ENCODE data around the gene ANXA6. TPM values are rescaled to one million over a fixed set of nuclear protein-coding genes. Genes with fewer than 3 reads are reported as not detected.

The ANXA6 gene
- total RNA-seq, 2 donors from 2014 or later = 21.2 to 39.8 TPM

DNA sequence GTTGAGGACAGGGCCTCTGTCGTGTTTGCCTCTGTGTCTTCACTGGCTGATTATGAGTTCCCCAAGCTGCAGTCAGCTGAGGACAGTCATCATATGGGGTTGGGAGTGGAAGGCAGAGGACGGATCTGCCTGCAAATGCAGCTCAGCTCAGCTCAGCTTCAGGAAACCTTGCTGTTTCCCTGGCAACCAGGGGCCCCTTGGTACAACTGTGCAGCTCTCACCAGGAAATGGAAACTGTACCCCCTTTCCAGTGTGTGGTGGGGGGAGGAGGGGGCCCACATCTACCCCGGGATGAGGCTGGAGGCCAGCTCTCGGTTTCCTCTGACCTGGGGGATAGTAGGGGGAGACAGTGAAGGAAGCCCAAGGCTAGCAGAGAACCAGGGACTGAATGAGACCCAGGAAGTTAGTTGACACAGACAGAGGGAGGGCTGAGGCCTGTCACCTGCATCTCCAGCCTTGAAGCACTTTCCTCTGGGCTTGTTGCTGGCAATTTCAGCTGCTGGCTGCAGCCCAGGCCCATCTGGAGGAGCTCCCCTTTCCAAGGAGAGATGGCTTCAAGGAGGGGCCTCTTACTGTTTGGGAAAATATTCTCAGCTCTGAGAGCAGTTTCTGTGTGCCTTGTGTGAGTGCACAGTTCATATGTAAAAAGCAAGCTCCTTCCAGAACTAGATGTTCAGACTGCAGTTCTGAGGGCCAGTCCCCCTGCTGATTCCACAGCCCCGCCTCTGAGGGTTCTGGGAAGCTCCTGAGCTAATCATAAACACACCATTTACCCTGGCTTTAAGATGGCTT is 6.9 kb downstream of the ANXA6 start:
- Histone ChIP-seq H3K4me1 (peaks cover 7% of the 10 kb centered on the region), H3K9ac (ENCODE audit: low read depth in 2 of 2, low read length in 2 of 2) (peak overlapping the region in 1 of 2 donors; percentile 20), H3K9me3 (no peaks in the 10 kb centered on the region), H3K36me3 (no peaks in the 10 kb centered on the region), H3K4me3 (no peak overlapping the region), H3K27ac (peak overlapping the region; percentile 61), H3K27me3 (no peaks in the 10 kb centered on the region)
- TF ChIP-seq, protein P1, sequence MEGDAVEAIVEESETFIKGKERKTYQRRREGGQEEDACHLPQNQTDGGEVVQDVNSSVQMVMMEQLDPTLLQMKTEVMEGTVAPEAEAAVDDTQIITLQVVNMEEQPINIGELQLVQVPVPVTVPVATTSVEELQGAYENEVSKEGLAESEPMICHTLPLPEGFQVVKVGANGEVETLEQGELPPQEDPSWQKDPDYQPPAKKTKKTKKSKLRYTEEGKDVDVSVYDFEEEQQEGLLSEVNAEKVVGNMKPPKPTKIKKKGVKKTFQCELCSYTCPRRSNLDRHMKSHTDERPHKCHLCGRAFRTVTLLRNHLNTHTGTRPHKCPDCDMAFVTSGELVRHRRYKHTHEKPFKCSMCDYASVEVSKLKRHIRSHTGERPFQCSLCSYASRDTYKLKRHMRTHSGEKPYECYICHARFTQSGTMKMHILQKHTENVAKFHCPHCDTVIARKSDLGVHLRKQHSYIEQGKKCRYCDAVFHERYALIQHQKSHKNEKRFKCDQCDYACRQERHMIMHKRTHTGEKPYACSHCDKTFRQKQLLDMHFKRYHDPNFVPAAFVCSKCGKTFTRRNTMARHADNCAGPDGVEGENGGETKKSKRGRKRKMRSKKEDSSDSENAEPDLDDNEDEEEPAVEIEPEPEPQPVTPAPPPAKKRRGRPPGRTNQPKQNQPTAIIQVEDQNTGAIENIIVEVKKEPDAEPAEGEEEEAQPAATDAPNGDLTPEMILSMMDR (IDR thresholded peaks at IDR 0.05) = no peak
- intact Hi-C loops (cut with DNase I) = no loop called here
- peak; percentile 39 for DNase-seq

DNA sequence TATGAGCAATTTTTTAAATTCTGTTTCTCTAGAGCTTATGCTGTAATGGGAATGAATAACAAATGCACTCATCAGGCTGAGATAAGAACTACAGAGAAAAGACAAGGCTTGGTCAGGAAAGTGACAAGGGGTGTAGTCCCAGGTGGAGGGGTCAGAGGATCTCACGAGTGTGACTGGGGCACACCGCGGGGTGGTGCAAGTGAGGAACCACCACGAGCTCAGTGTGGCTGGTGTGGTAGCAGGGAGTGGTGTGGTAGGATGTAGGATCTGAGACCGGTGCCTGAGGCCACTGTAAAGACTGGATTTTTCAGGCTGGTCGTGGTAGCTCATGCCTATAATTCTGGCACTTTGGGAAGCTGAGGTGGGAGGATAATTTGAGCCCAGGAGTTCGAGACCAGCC is 9.0 kb downstream of the ANXA6 start:
- Histone ChIP-seq H3K4me3 (no peak overlapping the region), H3K9ac (ENCODE audit: low read depth in 2 of 2, low read length in 2 of 2) (no peak overlapping the region), H3K27me3 (no peaks in the 10 kb centered on the region), H3K36me3 (no peaks in the 10 kb centered on the region), H3K4me1 (peaks cover 7% of the 10 kb centered on the region), H3K27ac (no peak overlapping the region), H3K9me3 (no peaks in the 10 kb centered on the region)
- DNase-seq = no peak
- intact Hi-C loops (cut with DNase I) = no loop called here
- TF ChIP-seq, protein P1 (IDR thresholded peaks at IDR 0.05) = no peak

DNA sequence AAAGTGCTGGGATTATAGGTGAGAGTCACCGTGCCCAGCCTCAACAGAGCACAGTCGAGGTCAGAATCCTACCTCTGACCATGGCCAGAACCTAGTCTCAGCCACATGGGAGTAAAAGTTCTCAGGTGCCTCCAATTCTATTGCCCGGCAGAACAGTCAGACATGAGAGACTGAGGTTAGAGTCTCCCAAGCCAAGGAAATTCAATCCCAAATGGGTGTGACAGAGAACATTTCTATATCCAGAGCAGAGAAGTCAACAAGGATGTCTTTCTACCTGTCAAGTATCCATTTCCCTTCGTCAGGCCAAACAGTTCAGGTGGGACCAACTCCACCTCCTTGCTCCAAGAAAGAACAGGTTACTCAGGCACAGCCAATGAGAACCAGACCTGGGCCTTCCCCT is 10.5 kb downstream of the ANXA6 start:
- Histone ChIP-seq H3K4me3 (no peak overlapping the region), H3K9me3 (no peaks in the 10 kb centered on the region), H3K36me3 (no peaks in the 10 kb centered on the region), H3K4me1 (peaks cover 7% of the 10 kb centered on the region), H3K9ac (ENCODE audit: low read depth in 2 of 2, low read length in 2 of 2) (no peak overlapping the region), H3K27me3 (no peaks in the 10 kb centered on the region), H3K27ac (no peak overlapping the region)
- intact Hi-C loops (cut with DNase I) = no loop called here
- no peak for DNase-seq
- TF ChIP-seq, protein P1 (IDR thresholded peaks at IDR 0.05) = no peak

DNA sequence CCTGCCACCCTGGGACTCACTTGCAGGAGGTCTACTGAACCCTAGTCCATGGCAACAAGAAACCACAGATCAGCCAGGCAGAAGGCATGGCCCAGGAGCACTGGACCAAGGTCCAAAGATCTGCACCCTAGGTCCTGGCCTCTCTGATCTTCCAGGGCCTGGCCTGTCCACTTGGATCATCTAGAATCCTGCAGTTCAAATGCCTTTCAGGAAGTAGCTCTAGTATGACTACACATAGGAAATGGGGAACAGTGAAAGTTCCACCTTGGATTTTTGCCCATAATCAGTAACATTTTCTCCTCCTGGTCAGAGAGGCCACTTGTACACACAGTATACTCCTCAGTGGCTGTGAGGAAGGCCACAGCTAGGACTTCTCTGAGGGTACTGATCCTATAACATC is 11.5 kb downstream of the ANXA6 start:
- no peak overlapping the region for H3K27ac ChIP-seq
- no peak for DNase-seq
- peaks cover 7% of the 10 kb centered on the region for H3K4me1 ChIP-seq
- TF ChIP-seq, protein P1 (IDR thresholded peaks at IDR 0.05) = no peak
- H3K9me3 ChIP-seq = no peaks in the 10 kb centered on the region
- intact Hi-C loops (cut with DNase I) = no loop called here
- no peak overlapping the region for H3K9ac ChIP-seq (ENCODE audit: low read depth in 2 of 2, low read length in 2 of 2)
- no peak overlapping the region for H3K4me3 ChIP-seq
- no peaks in the 10 kb centered on the region for H3K36me3 ChIP-seq
- H3K27me3 ChIP-seq = no peaks in the 10 kb centered on the region

DNA sequence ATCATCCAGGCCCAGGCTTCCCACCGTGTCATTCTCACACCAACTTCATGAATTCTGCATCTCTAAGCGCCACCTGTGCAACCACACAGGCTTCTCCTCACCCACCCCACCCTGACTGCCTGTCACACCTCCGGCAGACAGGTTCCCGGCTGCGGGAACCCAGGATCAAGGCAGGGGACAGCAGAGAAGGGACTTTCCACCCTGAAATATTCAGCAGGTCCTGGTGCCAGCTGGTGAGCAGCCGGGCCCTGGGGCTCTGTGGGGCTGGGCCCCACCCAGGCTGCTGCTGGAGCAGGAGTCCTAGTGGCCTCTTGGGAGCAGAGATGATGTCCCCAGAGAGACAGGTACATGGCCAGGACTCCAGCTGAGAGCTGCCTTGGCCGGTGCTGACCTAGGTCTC is 12.7 kb downstream of the ANXA6 start:
- Histone ChIP-seq H3K27me3 (no peaks in the 10 kb centered on the region), H3K9me3 (no peaks in the 10 kb centered on the region), H3K4me1 (no peaks in the 10 kb centered on the region), H3K9ac (ENCODE audit: low read depth in 2 of 2, low read length in 2 of 2) (no peak overlapping the region), H3K36me3 (no peaks in the 10 kb centered on the region), H3K4me3 (no peak overlapping the region), H3K27ac (no peak overlapping the region)
- TF ChIP-seq, protein P1 (IDR thresholded peaks at IDR 0.05) = no peak
- no peak for DNase-seq
- intact Hi-C loops (cut with DNase I) = no loop called here
